NCI-H2107 treated with DMSO at 0.1 percent for 48 hours (cell line): ENCODE measurements around the gene MAML3.

Source experiments
- DNase-seq: peaks from one replicate; lab custom pipeline; 2025; ENCODE audit not compliant: unreplicated experiment; lab: John Stamatoyannopoulos, UW

The MAML3 gene

DNA sequence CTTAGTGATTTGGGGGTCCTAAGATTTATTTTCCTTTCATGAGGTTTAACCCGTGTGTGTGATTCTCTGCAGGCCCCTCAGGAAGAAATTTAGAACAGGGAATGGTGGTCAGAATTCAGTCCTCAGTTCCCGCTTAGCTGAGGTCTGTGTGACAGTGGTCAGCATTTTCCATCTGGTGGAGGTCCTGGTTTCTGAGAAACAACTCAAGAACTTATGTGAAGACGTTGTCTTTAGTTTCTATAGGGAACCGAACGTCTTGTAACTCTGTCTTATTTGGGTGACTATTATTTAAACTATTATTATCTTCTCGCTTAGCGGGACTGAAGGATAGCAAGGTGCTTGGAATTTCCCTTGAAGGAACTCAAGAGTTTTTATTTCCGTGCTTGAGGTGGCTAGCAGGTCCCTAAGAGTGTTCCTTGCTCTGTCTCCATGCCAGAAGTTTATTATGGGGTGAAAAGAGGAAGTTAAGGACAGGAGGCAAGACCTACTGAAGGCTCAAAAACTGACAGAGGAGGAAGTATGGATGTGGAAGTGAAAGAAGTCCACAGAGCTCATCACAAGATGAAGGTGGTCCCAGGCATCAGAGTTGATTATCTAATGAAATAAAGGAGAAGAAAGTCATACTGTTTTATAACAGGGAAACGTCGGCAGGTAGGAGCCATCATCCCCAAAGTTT lies 479.0 kb downstream of the MAML3 start:
- no peak for DNase-seq

DNA sequence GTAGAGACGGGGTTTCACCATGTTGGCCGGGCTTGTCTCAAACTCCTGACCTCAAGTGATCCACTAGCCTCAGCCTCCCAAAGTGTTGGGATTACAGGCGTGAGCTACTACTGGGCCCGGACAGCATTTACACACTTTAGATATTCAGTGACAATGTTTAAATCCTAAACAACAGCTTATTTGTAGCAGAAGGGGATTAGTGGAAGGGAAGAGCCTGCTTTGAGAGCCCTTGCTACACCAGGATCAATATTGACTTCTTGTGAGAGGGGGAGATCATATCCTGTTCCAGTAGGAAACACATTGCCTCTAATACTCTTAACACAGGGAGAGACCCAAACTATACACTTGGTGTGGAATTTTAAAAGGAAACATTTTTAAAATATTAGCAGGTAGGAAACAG lies 481.3 kb downstream of the MAML3 start:
- no peak for DNase-seq

GRCh38 chr4:139672215-139672614 lies 481.8 kb downstream of the MAML3 start:
- no peak for DNase-seq

- no peak for DNase-seq
Measured at GRCh38 chr4:139670775-139671174, 483.2 kb downstream of the MAML3 start.

GRCh38 chr4:139669890-139670289 lies 484.1 kb downstream of the MAML3 start:
- DNase-seq = no peak

- DNase-seq = no peak
Measured at GRCh38 chr4:139669335-139669734, 484.6 kb downstream of the MAML3 start.

GRCh38 chr4:139668658-139669201 lies 485.3 kb downstream of the MAML3 start:
- DNase-seq = no peak

- no peak for DNase-seq
Measured at GRCh38 chr4:139668036-139668435, 485.9 kb downstream of the MAML3 start.
